ENCODE results near the gene HYAL2. TPM values are rescaled to one million over a fixed set of nuclear protein-coding genes. Genes with fewer than 3 reads are reported as not detected.

The HYAL2 gene
- total RNA-seq, 1 donor, result 69.1 TPM

- H3K4me3 ChIP-seq (ENCODE audit: low read depth, low read length), result no peak overlapping the region
- TF ChIP-seq, protein P1, sequence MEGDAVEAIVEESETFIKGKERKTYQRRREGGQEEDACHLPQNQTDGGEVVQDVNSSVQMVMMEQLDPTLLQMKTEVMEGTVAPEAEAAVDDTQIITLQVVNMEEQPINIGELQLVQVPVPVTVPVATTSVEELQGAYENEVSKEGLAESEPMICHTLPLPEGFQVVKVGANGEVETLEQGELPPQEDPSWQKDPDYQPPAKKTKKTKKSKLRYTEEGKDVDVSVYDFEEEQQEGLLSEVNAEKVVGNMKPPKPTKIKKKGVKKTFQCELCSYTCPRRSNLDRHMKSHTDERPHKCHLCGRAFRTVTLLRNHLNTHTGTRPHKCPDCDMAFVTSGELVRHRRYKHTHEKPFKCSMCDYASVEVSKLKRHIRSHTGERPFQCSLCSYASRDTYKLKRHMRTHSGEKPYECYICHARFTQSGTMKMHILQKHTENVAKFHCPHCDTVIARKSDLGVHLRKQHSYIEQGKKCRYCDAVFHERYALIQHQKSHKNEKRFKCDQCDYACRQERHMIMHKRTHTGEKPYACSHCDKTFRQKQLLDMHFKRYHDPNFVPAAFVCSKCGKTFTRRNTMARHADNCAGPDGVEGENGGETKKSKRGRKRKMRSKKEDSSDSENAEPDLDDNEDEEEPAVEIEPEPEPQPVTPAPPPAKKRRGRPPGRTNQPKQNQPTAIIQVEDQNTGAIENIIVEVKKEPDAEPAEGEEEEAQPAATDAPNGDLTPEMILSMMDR (IDR thresholded peaks at IDR 0.05; ENCODE audit: insufficient read depth, low read depth, low read length), result no peak
- no peak for DNase-seq (ENCODE audit: low read depth)
These were observed 3.2 kb downstream of the HYAL2 start for GRCh38 chr3:50319181-50319893.

DNA sequence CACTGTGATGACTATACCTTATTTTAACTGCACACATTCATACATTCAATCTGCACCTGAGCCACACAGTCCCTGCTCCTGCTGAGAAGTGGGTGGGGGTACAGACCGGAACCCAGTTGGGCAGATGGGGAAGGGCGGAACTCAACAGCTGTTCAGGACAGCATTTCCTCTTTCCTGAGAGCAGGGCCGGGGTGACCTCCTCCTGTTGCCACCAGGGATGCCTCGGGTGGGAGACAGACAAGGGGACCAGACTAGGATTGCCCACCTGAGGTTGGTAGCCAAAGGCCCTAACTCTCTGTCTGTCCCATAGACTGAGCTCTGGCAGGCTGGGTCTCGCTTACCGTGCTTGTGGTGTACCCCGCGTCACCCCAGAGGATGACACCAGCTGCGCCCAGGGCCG is 3.9 kb downstream of the HYAL2 start:
- H3K4me3 ChIP-seq (ENCODE audit: low read depth, low read length), result no peak overlapping the region
- DNase-seq (ENCODE audit: low read depth), result no peak
- TF ChIP-seq, protein P1 (IDR thresholded peaks at IDR 0.05; ENCODE audit: insufficient read depth, low read depth, low read length), result no peak

GRCh38 chr3:50318163-50318562 is 4.4 kb downstream of the HYAL2 start:
- TF ChIP-seq, protein P1 (IDR thresholded peaks at IDR 0.05; ENCODE audit: insufficient read depth, low read depth, low read length), result no peak
- no peak for DNase-seq (ENCODE audit: low read depth)

DNA sequence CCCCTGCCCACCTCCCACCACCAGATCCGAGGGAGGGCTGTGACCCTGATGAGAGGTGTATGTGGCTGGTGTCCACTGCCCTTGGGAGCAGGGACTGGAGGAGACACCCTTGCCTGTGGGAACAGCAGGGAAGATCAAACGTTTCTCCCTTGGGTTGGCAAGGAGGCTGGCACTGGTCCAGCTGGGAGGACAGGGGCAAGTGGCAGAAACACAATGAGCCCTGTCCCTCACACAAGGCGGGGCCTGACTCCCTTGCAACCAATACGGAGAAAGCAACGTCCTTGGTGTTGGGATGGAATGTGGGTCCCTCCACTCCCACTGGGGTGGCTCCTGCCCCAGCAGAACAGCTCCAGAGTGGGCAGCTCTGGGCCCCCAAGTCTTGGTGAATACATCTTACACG is 5.2 kb downstream of the HYAL2 start:
- H3K4me3 ChIP-seq (ENCODE audit: low read depth, low read length), result no peak overlapping the region
- TF ChIP-seq, protein P1 (IDR thresholded peaks at IDR 0.05; ENCODE audit: insufficient read depth, low read depth, low read length), result no peak
- DNase-seq (ENCODE audit: low read depth), result no peak

More at GRCh38 chr3:50318163-50318562, 4.4 kb downstream of the HYAL2 start:
- no peak overlapping the region for H3K4me3 ChIP-seq (ENCODE audit: low read depth, low read length)

DNA sequence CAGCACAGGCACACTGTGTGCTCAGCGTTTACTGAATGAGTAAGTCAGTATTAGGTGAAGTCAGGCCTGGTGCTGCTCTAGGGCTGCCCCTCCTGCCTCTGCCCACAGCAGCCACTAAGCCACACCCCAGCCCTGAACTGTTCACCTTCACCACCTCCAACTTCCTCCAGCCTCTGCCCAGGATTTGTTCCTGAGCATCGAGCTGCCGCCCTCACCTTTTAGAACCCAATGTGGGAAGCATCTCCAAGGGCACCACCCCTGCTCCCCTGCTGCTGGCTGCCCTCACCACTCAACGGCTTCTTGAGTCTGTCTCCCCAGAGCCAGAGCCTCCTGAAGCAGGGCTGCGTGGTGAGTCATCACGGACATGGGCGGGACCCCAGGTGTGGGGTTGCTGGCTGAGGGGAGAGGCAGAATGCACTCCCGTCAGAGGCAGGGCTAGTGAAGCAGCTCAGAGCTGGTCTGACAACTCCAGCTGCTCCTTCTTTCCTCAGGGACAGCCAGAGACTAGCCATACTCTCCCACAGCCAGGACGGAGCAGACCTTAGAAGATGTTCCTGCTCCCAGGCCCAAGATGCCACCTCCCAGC is 5.8 kb downstream of the HYAL2 start:
- TF ChIP-seq, protein P1 (IDR thresholded peaks at IDR 0.05; ENCODE audit: insufficient read depth, low read depth, low read length), result no peak
- no peak overlapping the region for H3K4me3 ChIP-seq (ENCODE audit: low read depth, low read length)
- DNase-seq (ENCODE audit: low read depth), result peak; percentile 53

DNA sequence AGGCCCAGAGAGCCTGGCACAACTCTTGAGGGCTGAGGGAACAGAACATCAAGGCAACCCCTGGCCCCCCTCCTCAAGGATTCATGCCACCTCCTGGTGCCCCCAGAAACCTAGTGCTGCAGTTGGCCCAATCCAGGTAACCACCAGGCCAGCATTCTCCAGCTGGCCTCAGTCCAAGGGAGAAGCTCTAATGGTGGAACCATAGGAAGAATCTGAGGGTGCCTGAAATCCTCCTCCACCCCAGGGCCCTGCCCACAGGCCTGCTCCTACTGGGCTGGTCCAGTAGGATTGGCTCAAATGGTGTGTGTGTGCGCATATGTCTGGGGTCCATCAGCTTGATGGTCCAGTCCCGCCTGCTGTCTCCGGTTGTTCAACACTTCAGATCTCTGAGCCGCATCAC is 7.7 kb downstream of the HYAL2 start:
- no peak for DNase-seq (ENCODE audit: low read depth)
- H3K4me3 ChIP-seq (ENCODE audit: low read depth, low read length), result no peak overlapping the region
- TF ChIP-seq, protein P1 (IDR thresholded peaks at IDR 0.05; ENCODE audit: insufficient read depth, low read depth, low read length), result no peak

All from fibroblast of villous mesenchyme (primary cell).